HT-29 (cell line): Measurements from ENCODE around the gene PARP6. TPM values are rescaled to one million over a fixed set of nuclear protein-coding genes. Genes with fewer than 3 reads are reported as not detected.

ENCODE experiments used
- DNase-seq: peaks from one replicate; pipeline ENCODE4 v3.0.0-alpha.2; 2015; ENCODE audit warnings: low spot score
- total RNA-seq: library from RNA; depleted of rRNA; stranded (reverse); fragments of >200 nt; shearing (Covaris generic); gene quantifications from 2 replicates; pipeline ENCODE4 v1.2.3, GENCODE V29; 2014; rRNA removed

The PARP6 gene
- total RNA-seq: 39.1 and 49.9 TPM in 2 replicates

DNA sequence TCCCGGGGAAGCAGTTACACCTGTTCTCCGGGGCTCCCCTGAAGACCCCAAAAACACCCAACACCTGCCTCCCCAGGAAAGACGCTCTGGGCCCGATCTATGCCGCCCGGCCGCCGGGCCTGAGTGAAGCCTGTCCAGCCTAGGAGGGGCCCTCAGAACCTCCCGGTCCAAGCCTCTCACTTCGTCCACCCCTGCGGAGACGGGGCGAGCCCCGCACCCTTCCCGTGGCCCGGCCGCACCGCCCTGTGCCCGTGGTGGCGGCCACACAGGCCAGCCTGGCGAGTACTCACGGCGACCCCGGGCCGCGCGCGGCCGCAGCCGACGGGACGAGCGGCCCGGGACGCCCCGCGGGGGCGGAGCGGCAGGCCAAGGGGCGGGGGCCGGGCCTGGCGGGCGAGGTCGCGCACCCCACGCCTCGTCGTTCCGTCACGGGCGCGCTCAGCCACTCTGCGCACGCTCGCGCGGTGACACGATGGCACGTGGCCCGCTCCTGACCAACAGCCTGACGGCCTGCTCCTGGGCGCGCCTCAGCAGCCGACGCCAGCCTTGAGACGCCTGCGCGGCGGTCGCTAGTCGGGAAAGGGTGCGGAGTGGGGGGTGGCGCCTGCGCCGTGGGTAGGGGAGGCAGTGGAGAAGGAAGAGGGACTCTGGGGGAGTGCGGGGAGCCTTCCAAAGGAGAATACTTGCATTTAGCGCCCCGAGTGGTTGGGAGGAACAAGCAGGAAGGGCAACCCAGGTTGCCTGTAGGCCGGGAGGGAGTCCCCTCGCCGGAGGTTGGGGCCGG, at the start of gene PARP6:
Gene PARP6 (minus strand): TSS at position 342 of the 784 bp plus-strand sequence. CDS start 5,077 bp downstream, outside the sequence.
- DNase-seq: peak; percentile 98

GRCh38 chr15:72319985-72320671, 47.8 kb upstream of the PARP6 start, which contains the start of gene CELF6:
Gene CELF6, minus strand, starts transcription at chr15:72320157. Its CDS starts 283 bp downstream, at chr15:72319874.
- peak; percentile 44 for DNase-seq

DNA sequence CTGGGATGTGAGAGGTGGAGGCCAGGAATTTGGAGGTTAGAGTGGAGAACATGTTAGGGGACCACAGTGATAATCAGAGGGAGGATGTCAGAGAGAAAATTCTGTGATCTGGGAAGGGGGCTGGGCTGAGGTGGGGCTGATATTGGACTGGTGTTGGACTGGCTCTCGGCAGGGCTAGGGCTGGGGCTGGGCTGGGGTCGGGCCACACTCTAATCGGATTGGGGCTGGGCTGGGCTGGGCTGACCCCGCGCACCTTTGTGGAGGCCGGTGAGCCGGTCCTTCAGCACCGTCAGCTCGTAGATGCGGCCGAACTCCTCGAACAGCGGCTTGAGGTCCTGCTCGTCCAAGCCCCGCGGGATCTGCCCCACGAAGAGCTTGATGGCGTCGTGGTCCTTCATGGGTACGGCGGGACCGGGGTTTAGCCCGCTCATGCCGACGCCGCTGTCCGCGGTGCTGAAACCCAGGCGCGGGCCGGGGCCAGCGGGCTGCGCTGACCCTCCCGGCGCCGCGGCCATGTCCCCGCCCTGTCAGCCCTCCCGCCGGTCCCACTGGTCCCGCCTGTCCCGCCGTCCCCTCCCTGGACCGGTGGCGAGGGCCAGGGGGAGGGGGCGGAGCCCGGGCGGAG, 47.1 kb upstream of the PARP6 start:
- no peak for DNase-seq

DNA sequence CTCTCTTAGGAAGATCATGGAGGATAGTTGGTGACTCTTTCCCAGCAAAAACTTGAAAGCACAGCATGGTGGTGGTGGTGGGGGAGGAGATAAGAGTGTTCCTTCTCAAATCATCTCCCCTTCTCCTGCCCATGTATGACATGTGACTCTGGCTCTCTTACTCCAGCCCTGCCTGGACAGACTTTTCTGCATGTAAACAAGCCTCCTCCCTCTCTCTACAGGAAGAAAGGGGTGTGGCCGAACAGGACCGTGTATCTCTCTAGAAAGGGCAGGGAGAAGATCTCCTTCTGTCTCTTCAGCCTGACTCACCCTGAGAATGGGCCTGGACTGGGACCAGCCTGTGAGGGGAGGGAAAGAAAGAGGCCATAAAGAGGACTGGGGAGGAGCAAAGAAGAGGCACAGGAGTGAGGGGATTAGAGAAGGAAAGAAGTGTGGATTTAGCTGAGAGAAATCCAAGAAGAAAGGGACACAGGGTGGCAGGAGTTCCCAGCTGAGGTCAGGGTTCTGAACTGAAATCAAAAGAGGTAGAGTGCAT, 46.1 kb upstream of the PARP6 start:
- no peak for DNase-seq

DNA sequence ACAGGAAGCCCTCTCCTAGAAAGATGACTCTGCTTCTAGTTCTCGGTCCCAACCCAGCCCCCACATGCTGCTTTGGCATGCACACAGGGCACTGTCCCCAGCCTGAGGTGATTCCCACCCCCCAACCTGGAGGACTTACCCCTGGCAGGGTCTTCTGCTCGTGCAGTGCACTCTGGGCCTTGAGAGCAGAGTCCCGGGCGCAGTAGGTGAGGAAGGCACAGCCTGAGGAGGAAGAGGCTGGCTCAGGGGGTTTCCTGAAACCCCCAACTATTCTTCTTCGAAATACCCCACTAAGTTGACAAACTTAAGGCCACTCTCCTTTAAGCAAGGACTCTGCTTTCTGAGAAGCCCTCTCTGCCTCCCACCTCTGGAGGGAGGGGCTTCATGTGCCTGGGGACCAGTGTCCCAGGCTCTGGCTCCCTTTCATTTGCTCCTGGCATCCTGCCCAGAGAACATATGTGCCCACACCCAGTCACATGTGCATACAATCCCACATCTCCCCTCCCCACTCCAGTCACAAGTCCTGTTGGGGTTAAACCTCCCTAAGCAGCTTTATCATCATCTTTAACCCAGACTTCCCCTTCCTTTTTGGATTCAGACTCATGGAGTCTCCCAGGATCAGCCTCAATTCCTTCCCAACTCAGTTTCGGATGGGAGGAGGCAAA, 43.5 kb upstream of the PARP6 start:
- DNase-seq: no peak

DNA sequence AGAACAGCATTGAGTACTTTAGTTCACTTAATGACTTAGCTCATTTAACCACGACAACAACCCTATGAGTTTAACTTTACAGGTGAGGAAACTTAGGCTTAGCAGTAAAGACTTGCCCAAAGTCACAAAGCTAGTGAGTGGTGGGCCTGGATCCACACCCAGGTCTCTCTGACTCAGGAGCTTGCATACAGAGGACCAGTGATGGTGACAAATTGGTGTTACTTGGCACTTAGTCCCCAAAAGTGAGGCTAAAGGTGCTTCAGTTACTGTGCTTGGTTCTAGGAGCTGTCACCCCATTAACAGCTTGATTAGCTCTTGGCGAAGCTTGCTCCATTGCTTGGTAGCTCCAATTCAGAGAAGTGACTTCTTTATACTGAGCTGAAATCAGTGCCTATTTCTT, 41.5 kb upstream of the PARP6 start:
- DNase-seq: no peak

- DNase-seq: no peak
These were observed 41.1 kb upstream of the PARP6 start for GRCh38 chr15:72313448-72313840.

- peak; percentile 86 for DNase-seq
These were observed 40.5 kb upstream of the PARP6 start for GRCh38 chr15:72312605-72313447.

DNA sequence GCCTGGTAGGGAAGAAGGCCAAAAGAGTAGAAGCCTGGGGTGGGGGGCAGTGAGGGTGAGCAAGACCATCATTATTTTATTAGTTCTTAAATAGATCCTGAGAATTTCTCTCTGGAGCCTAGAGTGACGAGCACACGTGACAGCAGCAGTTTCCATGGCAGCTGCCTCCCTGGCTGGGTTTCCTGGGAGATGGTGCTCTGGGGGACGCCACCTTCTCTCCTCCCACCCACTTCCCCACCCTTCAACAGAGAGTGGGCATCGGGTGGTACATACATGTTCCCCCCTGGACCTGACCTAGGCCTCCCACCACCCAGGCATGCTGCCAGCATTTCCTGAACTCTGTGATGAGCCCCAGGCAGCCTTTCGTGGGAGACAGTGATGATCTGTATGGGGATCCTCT, 34.7 kb upstream of the PARP6 start:
- DNase-seq: no peak

DNA sequence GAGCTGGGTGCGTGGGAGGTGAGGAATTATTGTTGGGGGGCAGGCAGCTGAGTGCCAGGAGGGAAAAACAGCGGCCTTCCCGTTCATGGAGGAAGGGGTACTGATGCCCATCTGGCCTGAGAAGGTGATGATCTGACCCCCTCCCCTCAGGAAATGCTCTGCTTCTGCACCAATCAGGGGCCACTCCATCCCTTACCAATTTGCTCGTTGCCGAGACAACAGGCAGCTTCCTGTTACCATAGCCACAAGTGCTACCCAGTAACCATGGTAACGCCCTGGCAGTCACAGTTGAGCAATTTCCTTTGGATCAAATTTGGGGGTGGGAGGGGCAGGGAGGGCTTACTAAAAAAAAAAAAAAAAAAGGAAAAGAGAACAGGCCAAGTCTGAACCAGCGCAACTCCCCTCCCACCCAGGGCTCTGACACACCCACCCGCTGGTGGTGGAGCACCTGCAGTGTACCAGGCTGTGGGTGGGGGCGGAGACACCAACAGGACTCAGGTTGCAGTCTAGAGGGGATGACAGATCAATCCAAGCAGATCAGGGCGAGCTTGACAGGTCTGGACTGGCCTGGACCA, 33.9 kb upstream of the PARP6 start:
- DNase-seq: no peak

DNA sequence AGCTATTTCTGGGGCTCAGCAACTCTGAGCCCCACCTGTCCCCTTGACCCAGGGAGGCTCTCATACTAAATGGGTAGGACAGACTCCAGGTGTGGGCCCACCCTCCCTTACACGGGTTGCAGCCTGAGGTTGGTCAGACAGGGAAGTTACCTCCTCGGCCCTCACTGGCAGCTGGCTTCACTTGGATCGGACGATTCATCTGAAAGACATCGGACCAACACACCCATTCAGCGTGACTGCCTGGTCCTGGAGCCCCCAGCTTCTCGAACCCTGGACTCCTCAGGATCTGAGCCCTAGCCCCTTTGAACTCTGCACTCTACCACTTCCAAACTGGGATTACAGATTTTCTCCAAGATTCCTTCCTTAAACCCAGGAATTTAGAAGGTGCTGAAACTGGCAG, 32.2 kb upstream of the PARP6 start:
- no peak for DNase-seq

DNA sequence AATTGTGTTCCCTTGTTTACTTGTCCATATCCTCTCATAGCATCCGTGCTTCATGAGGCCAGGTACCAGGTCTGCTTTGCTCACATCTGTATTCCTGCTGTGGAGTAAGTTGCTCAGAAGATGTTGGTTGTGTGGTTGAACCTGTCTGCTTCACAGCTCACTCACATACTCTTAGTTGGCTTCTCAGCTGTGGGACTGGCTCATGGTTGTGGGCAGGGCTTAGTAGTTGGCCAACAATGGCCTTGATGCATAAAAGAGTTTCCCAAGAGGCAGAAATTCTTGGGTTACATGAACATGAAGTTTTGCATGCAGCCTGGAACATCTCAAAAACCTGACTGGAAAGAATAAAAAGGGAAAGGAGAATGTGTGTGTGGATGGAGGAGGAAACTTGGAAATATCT, 30.6 kb upstream of the PARP6 start:
- DNase-seq: no peak

- no peak for DNase-seq
These were observed 17.4 kb upstream of the PARP6 start for GRCh38 chr15:72289597-72290325.

DNA sequence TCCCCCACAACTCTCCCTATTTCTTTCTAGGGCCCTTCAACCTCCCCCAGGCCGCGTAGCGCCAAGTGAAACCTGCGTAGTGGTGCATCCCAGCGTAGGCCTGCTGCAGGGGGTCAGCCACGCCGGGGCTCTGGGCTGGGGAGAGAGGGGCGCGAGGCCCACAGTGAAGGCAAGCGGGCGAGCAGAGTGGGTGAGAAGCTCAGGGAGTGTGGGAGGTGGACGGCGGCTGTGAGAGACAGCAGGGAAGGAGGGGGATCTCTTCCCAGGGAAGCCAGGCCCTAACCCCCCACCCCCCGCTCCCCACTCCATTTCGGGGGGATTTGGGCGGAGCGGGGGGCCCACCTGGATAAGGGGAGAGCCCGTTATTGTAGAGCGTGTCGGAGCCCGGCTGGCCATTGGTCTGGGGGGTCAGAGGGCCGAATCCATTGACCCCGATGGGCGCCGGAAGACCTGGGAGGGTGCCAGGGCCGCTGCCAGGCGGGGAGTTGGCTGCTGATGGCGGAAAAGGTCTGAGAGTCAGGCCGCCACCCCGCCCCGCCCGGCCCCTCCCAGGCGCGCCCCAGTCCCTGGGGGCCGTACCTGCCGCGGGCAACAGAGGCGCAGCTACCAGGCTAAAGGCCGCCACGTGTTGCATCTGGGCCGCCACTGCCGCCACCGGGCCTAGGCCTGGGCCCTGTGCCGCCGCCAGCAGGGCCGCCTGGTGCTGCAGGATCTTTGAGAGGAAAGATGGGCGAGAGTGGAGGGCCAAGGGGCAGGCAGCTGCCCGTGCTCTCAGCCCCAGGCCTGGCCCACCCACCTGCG, 16.6 kb upstream of the PARP6 start:
- DNase-seq: no peak

DNA sequence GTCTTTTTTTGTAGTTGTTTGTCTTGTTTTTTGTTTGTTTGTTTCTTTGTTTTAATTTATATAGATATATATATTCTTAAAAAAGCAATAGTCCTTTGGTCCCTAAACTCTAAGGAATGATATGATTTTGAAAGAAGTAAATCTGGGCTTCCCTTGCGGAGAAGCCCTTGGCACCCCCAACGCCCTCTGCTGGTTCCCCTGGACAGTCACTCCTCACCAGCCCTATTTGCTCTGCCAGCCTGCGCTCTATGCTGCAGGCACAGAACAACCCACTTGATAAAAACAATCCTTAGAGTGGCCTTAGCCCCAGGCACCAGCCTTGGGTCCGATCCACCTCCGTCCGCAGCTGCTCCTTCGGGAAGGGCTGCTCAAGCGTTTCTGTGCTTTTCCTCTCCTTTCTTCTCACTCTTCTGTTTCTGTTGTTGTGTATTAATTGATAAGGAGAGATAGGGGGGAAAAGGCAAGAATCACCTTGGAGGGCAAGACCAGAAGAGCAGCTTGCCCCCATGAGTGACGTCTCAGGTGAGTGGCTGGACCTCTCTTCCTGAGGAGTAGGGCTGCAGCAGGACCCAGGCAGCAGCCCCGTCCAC, 13.7 kb upstream of the PARP6 start:
- DNase-seq: peak; percentile 75

GRCh38 chr15:72285402-72285801, 13.0 kb upstream of the PARP6 start:
- DNase-seq: no peak

GRCh38 chr15:72284781-72285180, 12.4 kb upstream of the PARP6 start:
- no peak for DNase-seq

DNA sequence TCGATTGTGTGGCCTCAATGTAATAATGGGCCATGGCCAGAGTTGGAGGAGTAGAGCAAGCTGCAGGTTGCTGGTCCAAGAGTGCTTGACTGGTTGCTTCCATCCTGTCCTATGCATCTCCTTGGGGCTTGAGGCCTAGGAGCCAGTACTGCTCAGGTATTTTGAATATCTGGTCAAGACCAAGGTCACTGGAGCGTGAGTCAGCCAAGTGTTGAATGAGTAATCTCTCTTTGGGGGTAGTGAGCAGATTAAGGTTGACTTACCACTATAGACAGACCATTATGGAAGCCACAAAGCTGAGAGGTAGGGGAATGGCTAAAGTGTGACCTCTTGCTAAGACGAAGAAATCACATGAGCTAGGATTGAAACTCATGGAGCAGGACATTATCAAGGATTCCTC, 9.4 kb upstream of the PARP6 start:
- DNase-seq: no peak
